Measurements from ENCODE around the gene TOMM6.

DNA sequence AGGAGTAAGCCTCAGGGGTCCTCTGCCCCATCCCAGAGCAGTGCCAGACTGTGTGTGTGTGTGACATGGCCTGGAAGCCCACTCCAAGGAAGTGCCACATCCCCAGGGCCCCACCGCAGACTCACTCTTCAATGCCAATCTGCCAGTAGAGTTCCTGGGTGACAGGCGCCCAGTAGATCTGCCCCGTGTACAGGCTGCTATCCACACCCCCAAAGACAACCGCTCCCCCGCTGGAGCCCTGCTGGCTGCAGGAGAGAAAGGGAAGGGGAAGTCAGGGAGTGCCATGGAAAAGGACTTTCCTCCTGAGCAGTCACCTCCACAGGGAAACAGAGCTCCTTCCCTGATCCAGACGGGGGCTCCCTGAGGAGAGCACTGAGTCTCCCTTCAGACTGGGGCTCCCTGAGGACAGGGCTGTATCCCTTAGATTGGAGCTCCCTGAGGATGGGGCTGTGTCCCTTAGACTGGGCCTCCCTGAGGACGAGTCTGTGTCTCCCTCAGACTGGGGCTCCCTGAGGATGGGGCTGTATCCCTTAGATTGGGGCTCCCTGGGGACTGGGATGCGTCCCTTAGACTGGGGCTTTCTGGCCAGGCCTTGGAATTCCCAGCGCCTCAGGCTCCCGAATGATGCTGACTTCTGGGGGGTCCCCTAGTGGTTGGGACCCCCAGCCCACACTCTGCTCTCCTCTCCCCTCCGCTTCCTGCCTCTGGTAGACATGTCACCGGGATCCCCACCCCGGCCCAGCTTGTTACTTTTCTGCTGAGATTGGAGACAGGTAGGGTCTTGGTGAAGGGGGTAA lies 46.9 kb upstream of the TOMM6 start:
- TF ChIP-seq, protein P1, sequence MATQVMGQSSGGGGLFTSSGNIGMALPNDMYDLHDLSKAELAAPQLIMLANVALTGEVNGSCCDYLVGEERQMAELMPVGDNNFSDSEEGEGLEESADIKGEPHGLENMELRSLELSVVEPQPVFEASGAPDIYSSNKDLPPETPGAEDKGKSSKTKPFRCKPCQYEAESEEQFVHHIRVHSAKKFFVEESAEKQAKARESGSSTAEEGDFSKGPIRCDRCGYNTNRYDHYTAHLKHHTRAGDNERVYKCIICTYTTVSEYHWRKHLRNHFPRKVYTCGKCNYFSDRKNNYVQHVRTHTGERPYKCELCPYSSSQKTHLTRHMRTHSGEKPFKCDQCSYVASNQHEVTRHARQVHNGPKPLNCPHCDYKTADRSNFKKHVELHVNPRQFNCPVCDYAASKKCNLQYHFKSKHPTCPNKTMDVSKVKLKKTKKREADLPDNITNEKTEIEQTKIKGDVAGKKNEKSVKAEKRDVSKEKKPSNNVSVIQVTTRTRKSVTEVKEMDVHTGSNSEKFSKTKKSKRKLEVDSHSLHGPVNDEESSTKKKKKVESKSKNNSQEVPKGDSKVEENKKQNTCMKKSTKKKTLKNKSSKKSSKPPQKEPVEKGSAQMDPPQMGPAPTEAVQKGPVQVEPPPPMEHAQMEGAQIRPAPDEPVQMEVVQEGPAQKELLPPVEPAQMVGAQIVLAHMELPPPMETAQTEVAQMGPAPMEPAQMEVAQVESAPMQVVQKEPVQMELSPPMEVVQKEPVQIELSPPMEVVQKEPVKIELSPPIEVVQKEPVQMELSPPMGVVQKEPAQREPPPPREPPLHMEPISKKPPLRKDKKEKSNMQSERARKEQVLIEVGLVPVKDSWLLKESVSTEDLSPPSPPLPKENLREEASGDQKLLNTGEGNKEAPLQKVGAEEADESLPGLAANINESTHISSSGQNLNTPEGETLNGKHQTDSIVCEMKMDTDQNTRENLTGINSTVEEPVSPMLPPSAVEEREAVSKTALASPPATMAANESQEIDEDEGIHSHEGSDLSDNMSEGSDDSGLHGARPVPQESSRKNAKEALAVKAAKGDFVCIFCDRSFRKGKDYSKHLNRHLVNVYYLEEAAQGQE (IDR thresholded peaks at IDR 0.05; ENCODE audit: insufficient replicate concordance, low read depth), result no peak
- TF ChIP-seq, protein P2, sequence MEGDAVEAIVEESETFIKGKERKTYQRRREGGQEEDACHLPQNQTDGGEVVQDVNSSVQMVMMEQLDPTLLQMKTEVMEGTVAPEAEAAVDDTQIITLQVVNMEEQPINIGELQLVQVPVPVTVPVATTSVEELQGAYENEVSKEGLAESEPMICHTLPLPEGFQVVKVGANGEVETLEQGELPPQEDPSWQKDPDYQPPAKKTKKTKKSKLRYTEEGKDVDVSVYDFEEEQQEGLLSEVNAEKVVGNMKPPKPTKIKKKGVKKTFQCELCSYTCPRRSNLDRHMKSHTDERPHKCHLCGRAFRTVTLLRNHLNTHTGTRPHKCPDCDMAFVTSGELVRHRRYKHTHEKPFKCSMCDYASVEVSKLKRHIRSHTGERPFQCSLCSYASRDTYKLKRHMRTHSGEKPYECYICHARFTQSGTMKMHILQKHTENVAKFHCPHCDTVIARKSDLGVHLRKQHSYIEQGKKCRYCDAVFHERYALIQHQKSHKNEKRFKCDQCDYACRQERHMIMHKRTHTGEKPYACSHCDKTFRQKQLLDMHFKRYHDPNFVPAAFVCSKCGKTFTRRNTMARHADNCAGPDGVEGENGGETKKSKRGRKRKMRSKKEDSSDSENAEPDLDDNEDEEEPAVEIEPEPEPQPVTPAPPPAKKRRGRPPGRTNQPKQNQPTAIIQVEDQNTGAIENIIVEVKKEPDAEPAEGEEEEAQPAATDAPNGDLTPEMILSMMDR (IDR thresholded peaks at IDR 0.05; ENCODE audit: insufficient read depth, low read length), result no peak
- TF ChIP-seq POLR2AphosphoS5 (IDR thresholded peaks at IDR 0.05; ENCODE audit: low read depth), result no peak
